Activated T-cell treated with anti-CD3 and anti-CD28 coated beads, Interleukin-2, amount 50 U/mL, for 48 hours (primary cell): ENCODE data around the gene ALPP.
"Not testable (repeated sequence)": the region's sequence is repeated elsewhere in the genome, so short reads cannot be mapped to it uniquely, and the experiment has no call there.

Experiments used
- DNase-seq, 2 experiments: peaks; one replicate each; pipeline ENCODE4 v3.0.0-alpha.2; 2020

Gene ALPP

DNA sequence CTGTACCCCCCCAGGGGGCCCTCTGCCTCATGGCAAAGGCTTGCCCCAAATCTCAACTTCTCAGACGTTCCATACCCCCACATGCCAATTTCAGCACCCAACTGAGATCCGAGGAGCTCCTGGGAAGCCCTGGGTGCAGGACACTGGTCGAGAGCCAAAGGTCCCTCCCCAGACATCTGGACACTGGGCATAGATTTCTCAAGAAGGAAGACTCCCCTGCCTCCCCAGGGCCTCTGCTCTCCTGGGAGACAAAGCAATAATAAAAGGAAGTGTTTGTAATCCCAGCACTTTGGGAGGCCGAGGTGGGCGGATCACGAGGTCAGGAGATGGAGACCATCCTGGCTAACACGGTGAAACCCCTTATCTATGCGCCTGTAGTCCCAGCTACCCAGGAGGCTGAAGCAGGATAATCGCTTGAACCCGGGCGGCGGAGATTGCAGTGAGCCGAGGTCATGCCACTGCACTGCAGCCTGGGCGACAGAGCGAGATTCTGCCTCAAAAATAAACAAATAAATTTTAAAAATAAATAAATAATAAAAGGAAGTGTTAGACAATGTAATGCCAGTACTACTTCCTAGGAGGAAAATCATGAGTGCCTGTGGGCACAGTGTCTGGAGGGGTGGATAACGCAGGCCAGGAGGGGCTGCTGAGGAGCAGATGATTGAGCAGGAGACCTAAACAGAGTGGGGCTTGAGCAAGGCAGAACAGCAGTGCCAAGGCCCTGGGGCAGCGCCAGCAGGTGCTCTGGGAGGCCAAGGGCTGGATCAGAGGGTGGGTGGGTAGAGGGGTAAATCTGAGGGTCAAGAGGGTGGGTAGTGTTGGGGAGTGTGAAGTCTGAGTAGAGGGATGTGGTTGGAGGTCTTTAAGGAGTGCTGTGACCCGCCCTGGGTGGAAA is 4.0 kb downstream of the ALPP start:
- DNase-seq = no peak

DNA sequence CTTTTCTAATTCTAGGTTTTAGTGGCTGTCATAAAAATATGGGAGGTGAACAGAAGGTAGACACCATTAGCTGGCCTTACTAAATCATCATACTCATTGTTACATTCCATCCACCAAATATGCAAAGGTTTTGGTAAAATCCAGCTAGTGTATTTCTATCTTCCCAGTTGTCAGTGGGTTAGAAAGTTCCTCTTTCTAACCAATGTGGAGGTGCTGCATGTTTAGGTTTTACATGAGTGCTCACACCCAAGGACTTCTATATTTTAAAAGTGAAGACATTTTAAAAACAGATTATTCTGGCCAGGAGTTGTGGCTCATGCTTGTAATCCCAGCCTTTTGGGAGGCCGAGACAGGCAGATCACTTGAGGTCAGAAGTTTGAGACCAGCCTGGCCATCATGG is 5.9 kb downstream of the ALPP start:
- DNase-seq = no peak

DNA sequence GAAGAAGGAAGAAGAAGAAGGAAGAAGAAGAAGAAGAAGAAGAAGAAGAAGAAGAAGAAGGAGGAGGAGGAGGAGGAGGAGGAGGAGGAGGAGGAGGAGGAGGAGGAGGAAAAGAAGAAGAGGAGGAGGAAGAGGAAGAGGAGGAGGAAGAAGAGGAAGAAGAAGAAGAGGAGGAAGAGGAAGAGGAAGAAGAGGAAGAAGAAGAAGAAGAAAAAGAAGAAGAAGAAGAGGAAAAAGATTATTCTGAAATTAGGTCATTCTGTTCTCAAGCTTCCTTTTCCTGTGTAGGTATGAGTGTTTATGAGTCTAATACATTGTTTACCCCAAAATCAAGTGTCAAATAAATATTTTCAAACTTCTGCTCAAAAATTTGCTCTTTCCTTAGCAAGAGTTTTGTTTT is 6.5 kb downstream of the ALPP start:
- not testable (repeated sequence) for DNase-seq

DNA sequence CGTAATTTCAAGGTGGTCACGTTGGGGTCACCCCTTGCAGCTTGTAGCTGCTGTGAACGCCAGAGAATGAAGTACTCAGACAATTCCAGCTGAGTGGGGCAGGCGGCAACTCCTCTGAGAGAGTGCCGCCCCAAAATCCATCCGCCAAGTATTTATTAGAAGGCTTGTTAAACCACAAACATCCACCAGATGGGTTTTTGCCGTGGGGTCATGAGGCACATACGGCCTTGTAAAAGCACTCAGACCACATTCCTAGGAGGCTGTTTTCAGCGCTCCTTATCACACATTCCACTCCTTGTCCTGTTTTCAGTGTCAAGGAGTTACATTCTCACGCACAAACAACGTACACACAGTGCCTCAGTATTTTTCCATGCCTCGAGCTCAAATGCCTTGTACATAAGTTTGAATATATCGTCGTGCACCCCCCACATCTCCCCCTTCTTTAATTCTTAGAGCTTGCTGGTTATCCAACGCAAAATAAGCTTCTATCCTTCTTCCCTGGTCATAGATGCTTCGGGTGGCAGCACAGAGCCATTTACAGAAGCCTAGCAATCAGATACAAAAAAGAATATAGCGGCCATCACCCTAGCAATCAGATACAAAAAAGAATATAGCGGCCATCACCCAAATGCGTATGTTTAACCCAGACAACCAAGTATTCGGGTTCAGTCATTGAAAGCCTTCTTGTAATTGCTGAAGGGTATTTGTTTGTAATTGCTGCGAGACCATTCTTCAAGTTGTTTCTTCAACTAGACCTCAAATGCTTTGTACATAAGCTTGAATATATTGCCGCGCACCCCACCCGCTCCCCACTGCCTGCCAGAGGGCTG is 7.3 kb downstream of the ALPP start:
- no peak for DNase-seq

DNA sequence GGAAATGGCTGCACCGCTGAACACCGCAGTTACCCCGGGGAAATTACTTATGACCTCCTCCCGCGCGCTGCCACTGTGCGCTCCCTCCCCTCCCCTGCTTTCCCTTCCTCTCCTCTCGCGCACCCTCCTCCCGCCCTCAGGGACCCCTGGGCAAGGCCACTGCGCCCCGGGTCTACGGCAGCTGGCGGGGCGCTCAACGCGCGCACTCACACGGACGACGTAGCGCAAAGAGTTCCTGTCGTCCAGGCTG is 7.9 kb downstream of the ALPP start:
- no peak for DNase-seq

DNA sequence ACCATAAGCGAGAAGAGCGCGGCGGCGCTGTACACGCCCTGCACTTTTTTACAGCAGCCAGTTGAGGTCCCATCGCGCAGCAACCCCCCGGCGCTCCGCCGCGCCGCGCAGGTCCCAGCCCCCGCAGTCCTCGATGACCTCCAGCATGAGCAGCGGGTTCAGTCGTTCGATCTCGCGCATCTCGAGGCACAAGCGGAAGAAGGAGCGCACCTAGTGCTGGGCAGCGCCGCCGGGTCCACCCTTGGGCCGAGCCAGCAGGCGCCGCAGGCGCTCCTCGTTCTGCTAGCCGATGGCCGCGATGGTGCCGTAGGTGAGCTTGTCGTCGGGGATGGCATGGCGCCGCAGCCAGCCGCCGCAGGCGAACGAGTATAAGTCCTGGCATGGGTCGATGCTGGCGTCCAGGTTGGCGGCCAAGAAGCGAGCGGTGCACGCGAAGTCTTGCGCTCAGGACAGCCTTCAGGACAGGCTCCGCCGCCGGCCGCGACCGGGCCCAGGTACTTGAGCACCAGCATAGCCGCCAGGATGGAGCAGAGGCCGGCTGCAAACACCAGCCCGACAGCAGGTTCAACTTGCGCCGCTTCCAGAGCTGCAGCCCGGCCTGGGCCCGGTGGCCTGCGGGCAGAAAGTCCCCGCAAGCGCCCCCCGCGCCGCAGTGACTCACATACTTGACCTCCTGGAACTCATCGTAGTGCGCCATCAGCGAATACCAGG is 8.3 kb downstream of the ALPP start:
- no peak for DNase-seq

DNA sequence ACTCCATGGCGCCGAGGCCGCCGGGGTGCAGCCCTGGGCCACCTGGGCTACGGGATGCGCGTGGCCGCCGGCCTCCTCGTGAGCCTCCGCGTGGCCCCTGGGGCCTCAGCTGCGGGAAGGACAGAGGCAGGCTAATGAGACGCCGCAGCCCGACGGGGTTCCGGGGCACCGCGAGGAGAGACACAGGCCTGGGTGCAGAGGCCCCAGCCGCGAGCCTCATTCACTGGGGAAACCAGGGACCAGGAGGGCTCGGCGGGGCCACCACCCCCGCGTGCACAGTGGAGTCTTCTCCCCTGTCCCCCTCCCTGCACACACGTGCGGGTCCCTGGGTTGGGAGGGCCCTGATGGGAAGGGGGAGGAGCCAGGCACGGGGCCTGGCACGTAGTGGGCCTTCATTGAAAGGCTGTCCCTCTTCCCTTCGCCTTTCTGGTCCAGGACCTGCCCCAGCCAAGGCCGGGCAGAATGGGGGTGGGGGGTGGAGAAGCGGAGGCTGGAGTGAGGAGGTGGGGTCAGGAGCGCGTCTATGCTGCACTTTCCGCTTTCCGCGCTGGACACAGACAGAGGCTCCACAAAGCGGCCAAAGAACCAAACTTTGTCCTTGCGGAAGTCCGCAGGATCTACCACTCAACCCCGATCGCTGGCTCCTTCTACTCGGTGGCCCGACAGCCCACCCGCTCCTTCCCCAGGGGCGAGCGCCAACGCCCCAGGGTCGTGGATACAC is 9.1 kb downstream of the ALPP start:
- no peak for DNase-seq

DNA sequence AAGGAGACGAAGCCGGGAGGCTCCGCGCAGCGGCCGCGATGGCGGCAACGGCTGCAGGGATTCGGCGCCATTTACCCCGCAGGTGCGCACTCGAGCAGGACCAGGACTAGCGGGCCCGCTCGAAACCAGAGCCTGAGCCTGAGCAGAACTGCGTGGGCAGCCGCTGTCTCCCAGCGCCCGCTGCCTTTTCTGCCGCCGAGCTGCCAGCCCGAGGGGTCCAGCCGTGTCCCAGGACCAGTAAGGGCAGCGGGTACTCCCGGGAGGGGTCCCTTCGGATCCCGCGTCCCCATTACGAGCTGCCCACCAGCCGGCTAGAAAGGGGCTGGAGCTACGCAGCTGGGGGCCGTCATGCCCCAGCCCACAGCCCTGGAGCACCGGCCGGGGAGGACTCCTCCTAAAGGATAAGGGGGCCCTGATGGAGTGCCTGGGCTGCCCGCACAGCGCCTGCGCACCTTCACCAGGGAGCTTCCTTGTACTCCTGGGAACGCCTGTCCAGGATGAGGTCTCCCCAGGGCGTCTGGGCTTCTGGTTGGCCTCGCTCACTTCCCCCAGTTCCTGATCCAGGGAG is 9.9 kb downstream of the ALPP start:
- no peak for DNase-seq

DNA sequence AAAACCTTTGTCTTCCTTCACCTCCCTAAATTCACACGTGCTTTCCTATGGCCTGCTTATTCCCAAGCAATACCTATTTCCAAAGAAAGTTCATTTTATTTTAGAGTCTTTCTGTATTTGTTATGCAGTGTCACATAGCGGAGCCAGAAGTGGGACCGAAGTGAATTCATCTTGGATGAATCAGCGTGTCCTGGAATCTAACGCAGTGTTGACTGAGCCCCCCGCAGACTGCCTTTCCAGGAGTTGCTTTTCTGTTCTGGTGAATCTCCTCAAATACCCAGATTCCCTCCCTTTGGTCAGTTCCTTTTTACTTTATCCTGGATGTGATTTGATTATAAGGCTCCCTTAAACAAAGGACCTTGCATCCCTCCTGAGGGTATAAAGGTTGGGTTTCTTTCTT is 10.8 kb downstream of the ALPP start:
- DNase-seq = no peak

DNA sequence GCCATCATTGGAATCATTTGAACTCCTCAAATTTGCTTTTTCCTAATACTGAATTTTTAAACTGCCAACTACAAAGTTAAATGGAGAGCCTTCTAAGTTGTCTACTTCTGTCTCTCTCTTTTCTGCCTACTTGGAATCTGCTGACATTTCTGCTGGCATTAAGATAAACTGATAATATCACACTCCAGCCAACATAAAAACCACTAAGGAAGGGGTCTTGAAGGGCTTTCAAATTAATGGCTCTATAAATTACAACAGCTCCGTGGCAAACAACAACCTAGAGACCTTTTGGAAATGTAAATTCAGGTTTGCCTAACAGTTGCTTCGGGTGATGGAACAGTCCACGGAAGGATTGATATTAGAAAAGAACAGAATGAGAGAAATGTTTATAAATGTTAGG is 12.1 kb downstream of the ALPP start:
- no peak for DNase-seq

DNA sequence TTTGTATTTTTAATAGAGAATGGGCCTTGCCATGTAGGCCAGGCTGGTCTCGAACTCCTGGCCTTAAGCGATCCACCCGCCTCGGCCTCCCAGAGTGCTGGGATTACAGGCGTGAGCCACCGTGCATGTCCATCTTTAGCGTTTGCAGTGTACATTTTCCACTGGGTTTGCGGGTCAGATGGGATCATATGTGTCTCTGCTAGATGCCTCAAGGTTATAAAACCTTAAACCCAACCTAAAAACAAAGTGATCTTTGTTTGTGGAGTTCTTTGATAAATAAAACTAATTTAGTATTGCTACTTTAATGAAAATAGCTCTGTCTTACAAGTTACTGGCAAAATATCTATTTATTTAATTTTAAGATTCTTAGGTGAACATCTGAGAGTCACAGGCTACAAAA is 15.0 kb downstream of the ALPP start:
- no peak for DNase-seq

DNA sequence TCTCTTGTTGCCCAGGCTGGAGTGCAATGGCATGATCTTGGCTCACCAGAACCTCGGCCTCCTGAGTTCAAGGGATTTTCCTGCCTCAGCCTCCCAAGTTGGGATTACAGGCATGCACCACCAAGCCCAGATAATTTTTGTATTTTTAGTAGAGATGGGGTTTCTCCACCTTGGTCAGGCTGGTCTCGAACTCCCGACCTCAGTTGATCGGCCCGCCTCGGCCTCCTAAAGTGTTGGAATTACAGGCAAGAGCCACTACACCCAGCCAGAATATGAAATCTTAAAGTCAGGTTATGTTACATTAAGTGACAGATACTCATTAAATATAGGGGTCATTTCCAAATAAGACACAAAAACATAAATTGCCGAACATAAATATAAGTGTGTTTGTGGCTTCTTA is 15.9 kb downstream of the ALPP start:
- not testable (repeated sequence) for DNase-seq

DNA sequence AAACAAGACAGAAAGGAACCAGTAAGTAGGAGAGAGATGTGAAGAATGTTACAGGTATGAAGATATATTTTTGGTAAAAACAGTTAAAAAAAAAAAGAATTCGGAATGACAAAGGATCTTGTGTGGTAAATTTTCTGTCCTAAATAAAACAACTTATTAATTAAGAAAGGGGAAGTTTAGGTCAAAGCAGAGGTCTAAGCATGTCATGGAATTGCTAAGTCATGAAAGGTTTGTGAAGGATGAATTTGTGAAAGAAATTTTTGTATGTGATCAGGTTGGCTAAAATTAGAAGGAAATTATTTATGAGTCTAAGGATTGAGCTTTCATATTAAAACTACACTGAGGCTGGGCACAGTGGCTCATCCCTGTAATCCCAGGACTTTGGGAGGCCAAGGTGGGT is 17.0 kb downstream of the ALPP start:
- no peak for DNase-seq

DNA sequence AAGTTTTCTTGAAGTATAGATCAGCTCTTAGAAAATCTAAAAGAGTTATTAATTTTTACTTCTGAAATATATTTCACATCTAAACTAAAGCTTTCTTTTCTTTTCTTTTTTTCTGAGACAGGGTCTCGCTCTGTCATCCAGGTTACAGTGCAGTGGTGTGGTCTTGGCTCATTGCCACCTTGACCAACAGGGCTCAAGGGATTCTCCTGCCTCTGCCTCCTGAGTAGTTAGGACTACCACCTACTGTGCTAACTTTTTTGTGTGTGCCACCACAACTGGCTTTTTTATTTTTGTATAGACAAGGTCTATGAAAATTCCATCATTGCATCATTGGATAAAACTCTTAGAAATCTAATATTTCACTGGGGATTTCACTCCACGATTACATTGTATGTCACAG is 18.1 kb downstream of the ALPP start:
- no peak for DNase-seq

DNA sequence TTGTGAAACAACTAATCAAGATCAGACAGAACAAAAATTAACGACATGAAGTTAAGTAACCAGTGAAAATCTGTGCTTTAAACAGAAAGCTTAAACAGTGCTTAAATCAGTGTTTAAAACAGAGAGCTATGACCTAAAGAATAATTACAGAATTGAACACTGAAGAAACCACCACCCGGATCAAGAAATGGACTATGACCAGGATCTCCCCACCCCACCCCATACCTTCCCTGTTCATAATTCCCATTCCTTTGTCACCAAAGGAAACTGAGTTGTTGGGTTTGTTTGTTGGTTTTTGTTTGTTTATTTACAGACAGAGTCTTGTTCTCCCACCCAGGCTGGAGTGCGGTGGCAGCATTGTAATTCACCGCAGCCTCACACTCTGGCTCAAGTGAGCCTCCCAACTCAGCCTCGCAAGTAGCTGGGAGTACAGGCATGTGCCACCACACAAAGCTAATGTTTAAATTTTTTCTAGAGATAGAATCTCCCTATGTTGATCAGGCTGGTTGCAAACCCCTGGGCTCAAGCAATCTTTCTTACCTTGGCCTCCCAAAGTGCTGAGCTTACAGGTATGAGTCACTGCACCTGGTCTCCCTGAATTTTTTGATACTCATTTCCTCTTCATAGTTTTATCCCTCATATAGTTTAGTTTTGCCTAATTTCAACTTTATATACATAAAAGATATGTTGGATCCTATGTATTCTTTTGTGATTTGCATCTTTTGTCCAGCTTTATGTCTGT is 19.9 kb downstream of the ALPP start:
- no peak for DNase-seq

DNA sequence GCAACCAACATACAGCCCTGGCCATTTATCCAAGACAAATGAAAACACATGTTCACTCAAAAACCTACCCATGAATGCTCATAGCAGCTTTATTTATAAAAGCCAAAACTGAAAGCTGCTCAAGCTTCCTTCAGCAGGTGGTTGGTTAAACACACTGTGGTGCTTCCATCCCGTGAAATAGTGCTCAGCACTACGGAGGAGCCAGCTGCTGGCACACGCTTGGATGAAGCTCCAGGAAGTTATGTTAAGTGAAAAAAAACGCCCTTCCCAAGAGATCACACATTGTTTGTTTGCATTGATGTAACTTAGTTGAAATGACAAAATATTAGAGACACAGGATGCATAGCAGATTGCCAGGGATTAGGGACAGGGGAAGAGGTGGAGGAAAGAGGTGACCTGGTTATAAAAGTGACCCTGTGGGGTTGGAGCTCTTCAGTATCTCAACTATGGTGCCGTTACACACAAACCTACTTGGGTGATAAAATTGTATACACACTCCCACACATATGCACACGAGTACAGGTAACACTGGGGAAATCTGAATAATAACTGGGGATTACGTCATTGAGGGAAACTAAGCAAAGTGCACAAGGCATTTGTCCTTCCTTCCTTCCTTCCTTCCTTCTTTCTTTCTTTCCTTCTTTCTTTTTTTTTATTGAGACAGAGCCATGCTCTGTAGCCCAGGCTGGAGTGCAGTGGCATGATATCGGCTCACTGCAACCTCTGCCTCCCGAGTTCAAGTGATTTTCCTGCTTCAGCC is 21.9 kb downstream of the ALPP start:
- DNase-seq = no peak

DNA sequence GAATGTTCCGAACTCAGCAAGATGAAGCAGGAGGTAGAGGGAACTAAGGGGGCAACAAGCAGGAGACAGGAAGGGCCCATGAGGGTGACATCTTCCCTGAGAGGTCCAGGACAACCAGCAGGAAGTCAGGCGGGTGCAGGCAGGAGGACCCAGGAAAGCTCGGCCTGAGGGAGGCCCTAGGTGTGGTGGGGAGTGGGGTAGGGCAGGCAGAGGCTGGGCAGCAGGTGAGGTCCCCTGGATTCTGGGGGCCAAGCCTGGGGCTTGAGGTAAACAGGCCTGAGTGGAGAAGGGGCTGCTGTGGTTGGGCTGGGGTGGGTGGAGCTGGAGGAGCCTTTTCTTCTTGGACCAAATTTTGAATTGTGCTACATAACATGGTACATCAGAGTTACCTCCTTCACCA is 24.0 kb downstream of the ALPP start:
- no peak for DNase-seq

DNA sequence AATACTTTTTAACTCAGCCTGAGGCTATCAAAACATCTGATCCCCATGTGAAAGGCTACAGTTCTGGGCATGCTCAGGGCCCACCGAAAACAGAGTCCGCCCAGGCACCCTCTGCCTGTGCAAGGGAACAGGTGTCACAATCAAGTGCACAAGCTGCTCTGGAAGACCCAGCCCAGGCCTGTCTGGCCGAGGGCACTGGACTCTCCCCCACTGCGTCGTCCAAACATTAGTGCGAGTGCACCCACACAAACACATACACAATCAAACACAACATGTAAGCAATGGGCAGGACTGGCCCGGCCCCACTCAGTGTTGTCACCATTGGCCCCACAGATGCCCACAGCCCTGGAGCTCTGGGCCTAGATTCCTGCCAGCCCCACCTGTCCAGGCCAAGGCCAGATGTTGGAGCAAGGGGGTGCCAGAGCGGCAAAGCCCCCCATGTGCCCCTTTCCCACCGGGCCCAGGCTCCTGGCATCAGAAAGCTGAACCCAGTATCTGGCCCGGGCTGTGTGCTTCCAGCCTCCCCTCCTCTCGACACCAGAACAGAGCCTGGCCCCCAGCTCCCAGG is 27.5 kb downstream of the ALPP start:
- DNase-seq = no peak

DNA sequence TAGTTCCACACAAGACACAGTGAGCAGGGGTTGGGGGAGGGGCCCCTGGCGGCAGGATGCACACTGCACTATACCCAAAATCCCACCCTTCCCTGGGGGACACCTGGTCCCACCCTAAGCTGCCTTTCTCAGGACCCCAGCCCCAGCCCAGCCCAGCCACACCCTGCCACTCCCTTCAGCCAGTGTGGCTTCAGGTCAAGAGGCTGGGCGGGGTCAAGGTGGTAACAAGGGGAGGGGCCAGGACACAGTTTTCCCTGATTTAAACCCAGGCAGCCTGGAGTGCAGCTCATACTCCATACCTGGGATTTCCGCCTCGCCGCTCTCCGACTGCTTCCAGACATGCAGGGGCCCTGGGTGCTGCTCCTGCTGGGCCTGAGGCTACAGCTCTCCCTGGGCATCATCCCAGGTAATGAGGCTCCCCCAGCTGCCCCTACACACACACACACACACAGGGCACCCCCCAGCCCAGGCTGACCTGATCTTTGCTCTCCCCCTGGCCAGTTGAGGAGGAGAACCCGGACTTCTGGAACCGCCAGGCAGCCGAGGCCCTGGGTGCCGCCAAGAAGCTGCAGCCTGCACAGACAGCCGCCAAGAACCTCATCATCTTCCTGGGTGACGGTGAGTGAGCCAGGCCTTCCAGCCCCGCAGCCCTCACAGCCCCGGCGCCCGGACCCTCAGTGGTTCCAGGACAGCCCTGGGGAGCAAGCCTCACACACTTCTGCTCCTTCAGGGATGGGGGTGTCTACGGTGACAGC is 28.2 kb downstream of the ALPP start, which contains the start of gene ALPG:
Gene ALPG, plus strand, starts transcription at position 289 of the 755 bp plus-strand sequence. Its CDS starts 51 bp downstream, at position 340.
- DNase-seq = no peak
